ENCODE data around the gene MSI2.

DNA sequence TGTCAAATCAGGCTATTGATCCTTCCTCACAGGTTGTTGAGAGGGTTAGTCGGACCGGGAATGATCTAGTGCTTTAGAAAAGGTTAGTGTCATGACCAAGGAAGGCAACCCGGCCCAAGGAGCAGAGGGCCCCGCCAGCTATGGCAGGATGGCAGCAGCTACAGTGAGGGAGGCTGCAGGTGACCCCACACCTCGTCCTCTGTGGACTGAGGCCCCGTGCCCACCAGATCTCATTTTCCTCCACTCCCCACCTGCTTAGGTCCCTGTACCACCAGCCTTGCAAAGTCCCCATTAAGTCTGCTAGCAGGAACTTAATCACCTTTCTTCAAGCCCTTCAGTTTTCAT is 381.3 kb downstream of the MSI2 start:
- TF ChIP-seq, protein P1, sequence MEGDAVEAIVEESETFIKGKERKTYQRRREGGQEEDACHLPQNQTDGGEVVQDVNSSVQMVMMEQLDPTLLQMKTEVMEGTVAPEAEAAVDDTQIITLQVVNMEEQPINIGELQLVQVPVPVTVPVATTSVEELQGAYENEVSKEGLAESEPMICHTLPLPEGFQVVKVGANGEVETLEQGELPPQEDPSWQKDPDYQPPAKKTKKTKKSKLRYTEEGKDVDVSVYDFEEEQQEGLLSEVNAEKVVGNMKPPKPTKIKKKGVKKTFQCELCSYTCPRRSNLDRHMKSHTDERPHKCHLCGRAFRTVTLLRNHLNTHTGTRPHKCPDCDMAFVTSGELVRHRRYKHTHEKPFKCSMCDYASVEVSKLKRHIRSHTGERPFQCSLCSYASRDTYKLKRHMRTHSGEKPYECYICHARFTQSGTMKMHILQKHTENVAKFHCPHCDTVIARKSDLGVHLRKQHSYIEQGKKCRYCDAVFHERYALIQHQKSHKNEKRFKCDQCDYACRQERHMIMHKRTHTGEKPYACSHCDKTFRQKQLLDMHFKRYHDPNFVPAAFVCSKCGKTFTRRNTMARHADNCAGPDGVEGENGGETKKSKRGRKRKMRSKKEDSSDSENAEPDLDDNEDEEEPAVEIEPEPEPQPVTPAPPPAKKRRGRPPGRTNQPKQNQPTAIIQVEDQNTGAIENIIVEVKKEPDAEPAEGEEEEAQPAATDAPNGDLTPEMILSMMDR (IDR thresholded peaks at IDR 0.05) = no peak
- TF ChIP-seq POLR2AphosphoS5 (IDR thresholded peaks at IDR 0.05) = no peak
